ENCODE measurements around the gene PPM1F. TPM values are rescaled to one million over a fixed set of nuclear protein-coding genes. Genes with fewer than 3 reads are reported as not detected.

The PPM1F gene
- total RNA-seq, 1 experiment from 2014 or later: 21.1 TPM

GRCh38 chr22:21949948-21950347, 2.7 kb downstream of the PPM1F start:
- no peak overlapping the region for H3K56ac ChIP-seq (ENCODE audit: insufficient read length, low read depth, low read length)
- Mint-ChIP-seq H3K27ac (peak overlapping the region in 1 of 3 experiments; percentile 56; a peak in 1 of 7 replicates), H3K9me3 (peaks cover 0 to 4% of the 10 kb centered on the region in 2 experiments; a peak in 3 of 5 replicates), H3K36me3 (ENCODE audit: insufficient read depth in 1 of 3, low read depth in 3 of 3) (peaks cover 3 to 9% (median 8%) of the 10 kb centered on the region in 3 experiments), H3K4me1 (peaks cover 15 to 27% of the 10 kb centered on the region in 2 experiments), H3K4me3 (no peak overlapping the region), H3K27me3 (ENCODE audit: low read depth) (peaks cover 28% of the 10 kb centered on the region)
- no peak overlapping the region for H4K91ac ChIP-seq (ENCODE audit: insufficient read length, low read depth, low read length)
- H4K5ac ChIP-seq (ENCODE audit: insufficient read length, low read depth, low read length): no peak overlapping the region
- no peak overlapping the region for H2BK12ac ChIP-seq (ENCODE audit: insufficient read length, low read depth, low read length)
- peaks cover 3% of the 10 kb centered on the region for H3K23me2 ChIP-seq (ENCODE audit: insufficient read length, low read depth, low read length, poor library complexity, severe bottlenecking)
- no peaks in the 10 kb centered on the region for H3K79me1 ChIP-seq (ENCODE audit: insufficient read depth, low read depth, low read length, poor library complexity, severe bottlenecking)
- no peaks in the 10 kb centered on the region for H3K79me2 ChIP-seq (ENCODE audit: insufficient read depth, low read length)
- H3K4me2 ChIP-seq (ENCODE audit: insufficient read depth, insufficient read length, low read length): no peak overlapping the region
- no peak overlapping the region for H2BK15ac ChIP-seq (ENCODE audit: low read depth, low read length)
- H4K8ac ChIP-seq (replicated peaks; ENCODE audit: insufficient read length, low read depth, low read length): no peak overlapping the region
- H3K27ac ChIP-seq (ENCODE audit: insufficient read length, low read depth, low read length): no peak overlapping the region
- H3K9me3 ChIP-seq (ENCODE audit: control insufficient read depth, low read depth, low read length): no peaks in the 10 kb centered on the region
- no peak for DNase-seq
- no peaks in the 10 kb centered on the region; the same call in 1 of the 2 replicates for H3K27me3 ChIP-seq (ENCODE audit: insufficient read depth, low read length)
- no peak overlapping the region for H2BK5ac ChIP-seq (ENCODE audit: insufficient read length, low read length)
- no peak overlapping the region for H2AK5ac ChIP-seq (ENCODE audit: insufficient read length, low read length)
- peaks cover 2% of the 10 kb centered on the region; the same call in 1 of the 2 replicates for H3K4me1 ChIP-seq (ENCODE audit: insufficient read depth, low read length)
- H3K9ac ChIP-seq (ENCODE audit: extremely low read depth, insufficient read length, low read length): no peak overlapping the region
- H4K20me1 ChIP-seq (ENCODE audit: control insufficient read depth, insufficient read depth, insufficient read length): no peaks in the 10 kb centered on the region
- H2AFZ ChIP-seq (ENCODE audit: low read length): no peak overlapping the region
- no peak overlapping the region for H2BK20ac ChIP-seq (ENCODE audit: low read depth, low read length, poor library complexity, severe bottlenecking)
- no peak overlapping the region for H3K14ac ChIP-seq (ENCODE audit: insufficient read depth, low read length)
- H2BK120ac ChIP-seq (ENCODE audit: low read depth, low read length, poor library complexity, severe bottlenecking): no peak overlapping the region
- no peak overlapping the region for H3K4ac ChIP-seq (ENCODE audit: low read depth, low read length)
- no peak overlapping the region for H3T11ph ChIP-seq (ENCODE audit: low read length)
- H3K18ac ChIP-seq (ENCODE audit: insufficient read length, low read depth, low read length): no peak overlapping the region
- no peak for TF ChIP-seq CTCF (conservative IDR thresholded peaks at IDR 0.05)
- no peak overlapping the region for H3K23ac ChIP-seq (ENCODE audit: insufficient read length, low read depth, low read length)
- no CpG with 5 or more reads among the region's 1 CpG for WGBS (ENCODE audit: extremely low coverage, insufficient read length, low lambda C conversion rate)

Measured in H9 (cell line).